ENCODE data around the gene CELA2A. TPM values are rescaled to one million over a fixed set of nuclear protein-coding genes. Genes with fewer than 3 reads are reported as not detected.
"Not testable (repeated sequence)": the region's sequence is repeated elsewhere in the genome, so short reads cannot be mapped to it uniquely, and the experiment has no call there.

CELA2A gene
- total RNA-seq, 2 donors from 2014 or later, result not detected

- H3K27me3 Mint-ChIP-seq (ENCODE audit: insufficient read depth), result no peaks in the 10 kb centered on the region
- peaks cover 3% of the 10 kb centered on the region for H3K36me3 Mint-ChIP-seq (ENCODE audit: low read depth)
- DNase-seq, result no peak
- peaks cover 6% of the 10 kb centered on the region for H3K36me3 ChIP-seq (ENCODE audit: control insufficient read depth, insufficient read depth, low read length)
- H3K4me3 Mint-ChIP-seq, result no peak overlapping the region
- H3K4me3 ChIP-seq (ENCODE audit: low read length), result no peak overlapping the region
- no peaks in the 10 kb centered on the region for H3K9me3 Mint-ChIP-seq
- H3K27ac ChIP-seq (ENCODE audit: low read depth, low read length), result no peak overlapping the region
- no peak for TF ChIP-seq CTCF (conservative IDR thresholded peaks at IDR 0.05)
- no peaks in the 10 kb centered on the region for H3K9me3 ChIP-seq (ENCODE audit: control insufficient read depth, low read length)
- H3K27ac Mint-ChIP-seq, result no peak overlapping the region
- peaks cover 4% of the 10 kb centered on the region for H3K4me1 Mint-ChIP-seq
- H3K27me3 ChIP-seq (ENCODE audit: control insufficient read depth, insufficient read depth, low read length, poor library complexity, severe bottlenecking), result no peaks in the 10 kb centered on the region
- H3K4me1 ChIP-seq (ENCODE audit: control insufficient read depth, insufficient read depth, low read length), result no peaks in the 10 kb centered on the region
- 80% methylated on average over 9 of the region's 9 CpGs for WGBS, 2 experiments (ENCODE audit: insufficient coverage in 1 of 2, insufficient read length in 1 of 2)
- no peak overlapping the region for H3K9ac ChIP-seq (ENCODE audit: extremely low read depth, low read length, poor library complexity, severe bottlenecking)
Observed at GRCh38 chr1:15433471-15433870, 23.1 kb upstream of the CELA2A start.

- not testable (repeated sequence) for H3K9me3 Mint-ChIP-seq; H3K27me3 ChIP-seq (ENCODE audit: control insufficient read depth, insufficient read depth, low read length, poor library complexity, severe bottlenecking); H3K36me3 ChIP-seq (ENCODE audit: control insufficient read depth, insufficient read depth, low read length); H3K9me3 ChIP-seq (ENCODE audit: control insufficient read depth, low read length); H3K27me3 Mint-ChIP-seq (ENCODE audit: insufficient read depth); DNase-seq; H3K4me3 Mint-ChIP-seq; H3K4me1 ChIP-seq (ENCODE audit: control insufficient read depth, insufficient read depth, low read length); H3K4me3 ChIP-seq (ENCODE audit: low read length); H3K27ac ChIP-seq (ENCODE audit: low read depth, low read length); H3K4me1 Mint-ChIP-seq; H3K27ac Mint-ChIP-seq; H3K9ac ChIP-seq (ENCODE audit: extremely low read depth, low read length, poor library complexity, severe bottlenecking); H3K36me3 Mint-ChIP-seq (ENCODE audit: low read depth)
- 75 to 82% methylated on average over 5 to 8 of the region's 8 CpGs for WGBS, 2 experiments (ENCODE audit: insufficient coverage in 1 of 2, insufficient read length in 1 of 2)
Observed at GRCh38 chr1:15434739-15435138, 21.8 kb upstream of the CELA2A start.

GRCh38 chr1:15435239-15436077 lies 21.1 kb upstream of the CELA2A start:
- H3K4me1 Mint-ChIP-seq, result peaks cover 4% of the 10 kb centered on the region
- Histone ChIP-seq H3K4me1 (ENCODE audit: control insufficient read depth, insufficient read depth, low read length) (no peaks in the 10 kb centered on the region), H3K27me3 (ENCODE audit: control insufficient read depth, insufficient read depth, low read length, poor library complexity, severe bottlenecking) (no peaks in the 10 kb centered on the region), H3K9ac (ENCODE audit: extremely low read depth, low read length, poor library complexity, severe bottlenecking) (no peak overlapping the region), H3K9me3 (ENCODE audit: control insufficient read depth, low read length) (no peaks in the 10 kb centered on the region), H3K4me3 (ENCODE audit: low read length) (no peak overlapping the region), H3K27ac (ENCODE audit: low read depth, low read length) (no peak overlapping the region), H3K36me3 (ENCODE audit: control insufficient read depth, insufficient read depth, low read length) (peaks cover 6% of the 10 kb centered on the region)
- DNase-seq, result no peak
- no peaks in the 10 kb centered on the region for H3K9me3 Mint-ChIP-seq
- no peak overlapping the region for H3K4me3 Mint-ChIP-seq
- H3K36me3 Mint-ChIP-seq (ENCODE audit: low read depth), result no peaks in the 10 kb centered on the region
- H3K27me3 Mint-ChIP-seq (ENCODE audit: insufficient read depth), result no peaks in the 10 kb centered on the region
- TF ChIP-seq CTCF (conservative IDR thresholded peaks at IDR 0.05), result no peak
- no peak overlapping the region for H3K27ac Mint-ChIP-seq
- WGBS, 2 experiments (ENCODE audit: insufficient coverage in 1 of 2, insufficient read length in 1 of 2), result 90 to 98% methylated on average over 8 to 17 of the region's 17 CpGs

Measured in endodermal cell (in vitro differentiated cells).